SK-N-SH (cell line): ENCODE measurements around the gene C5orf63.

Source experiments
- CHD2 ChIP-seq: fragments of 150-350 bp; IDR thresholded peaks from 2 replicates; pipeline ENCODE4 v1.6.1; 2018; ENCODE audit warnings: low read length; ENCODE audit not compliant: partially characterized antibody
- CTCF ChIP-seq: fragments of 200-600 bp; sonication (generic); IDR thresholded peaks from 2 replicates; pipeline ENCODE4 v1.6.1; 2017; ENCODE audit warnings: antibody characterized with exemption, mild to moderate bottlenecking, moderate library complexity
- ELF1 ChIP-seq: IDR thresholded peaks from 2 replicates; pipeline ENCODE4 v1.4.0; 2012
- JUND ChIP-seq: IDR thresholded peaks from 2 replicates; pipeline ENCODE4 v1.4.0; 2012
- POLR2AphosphoS5 ChIP-seq: IDR thresholded peaks from 2 replicates; pipeline ENCODE4 v1.6.1; 2012; ENCODE audit warnings: low read depth, low read length
- RAD21 ChIP-seq: IDR thresholded peaks from 2 replicates; pipeline ENCODE4 v1.6.1; 2012; ENCODE audit warnings: mild to moderate bottlenecking, low read length
- REST ChIP-seq: IDR thresholded peaks from 2 replicates; pipeline ENCODE4 v1.6.1; 2012; ENCODE audit warnings: mild to moderate bottlenecking, low read depth, low read length, moderate library complexity
- SIN3A ChIP-seq: IDR thresholded peaks from 2 replicates; pipeline ENCODE4 v1.6.1; 2012; ENCODE audit warnings: low read depth, mild to moderate bottlenecking, low read length, moderate library complexity, borderline replicate concordance
- SMC3 ChIP-seq: IDR thresholded peaks from 2 replicates; pipeline ENCODE4 v1.6.1; 2012; ENCODE audit warnings: low read depth, low read length, improper control_type of control experiment
- TAF1 ChIP-seq: IDR thresholded peaks from 2 replicates; pipeline ENCODE4 v1.6.1; 2012; ENCODE audit warnings: low read depth, mild to moderate bottlenecking, low read length, moderate library complexity, borderline replicate concordance
- TCF12 ChIP-seq: IDR thresholded peaks from 2 replicates; pipeline ENCODE4 v1.4.0; 2012
- ZBTB33 ChIP-seq: IDR thresholded peaks from 2 replicates; pipeline ENCODE4 v1.4.0; 2012; ENCODE audit warnings: low read depth, borderline replicate concordance
- TF ChIP-seq, protein P1 (sequence below): IDR thresholded peaks from 2 replicates; pipeline ENCODE4 v1.4.0; 2012; ENCODE audit warnings: low read depth, borderline replicate concordance
- TF ChIP-seq, protein P2 (sequence below): IDR thresholded peaks from 2 replicates; pipeline ENCODE4 v1.4.0; 2012; ENCODE audit warnings: low read depth

DNA sequence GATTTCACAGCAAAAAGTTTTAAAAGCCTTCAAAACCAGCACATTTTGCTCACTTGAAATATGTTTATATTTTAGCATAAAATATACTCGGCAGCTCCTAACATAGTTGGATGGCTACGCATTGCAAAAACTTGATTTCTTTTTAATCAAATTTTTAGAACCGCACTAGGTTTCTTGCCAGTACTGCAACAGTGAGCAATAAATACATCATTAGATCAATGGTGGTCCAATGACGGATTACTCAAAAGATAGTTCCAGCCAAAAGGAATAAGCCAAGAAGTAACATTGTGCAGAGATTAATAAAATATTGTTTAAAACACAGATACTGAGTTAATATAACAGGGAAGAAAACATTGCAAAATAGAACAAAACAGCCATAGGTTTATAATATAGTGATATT lies 48.5 kb downstream of the C5orf63 start:
- TF ChIP-seq RAD21 (no peak), SMC3 (no peak), CHD2 (no peak), ELF1 (no peak), CTCF (no peak), SIN3A (no peak), POLR2AphosphoS5 (no peak), REST (no peak), JUND (no peak), TAF1 (no peak), ZBTB33 (no peak), TCF12 (no peak)
- TF ChIP-seq, protein P1, sequence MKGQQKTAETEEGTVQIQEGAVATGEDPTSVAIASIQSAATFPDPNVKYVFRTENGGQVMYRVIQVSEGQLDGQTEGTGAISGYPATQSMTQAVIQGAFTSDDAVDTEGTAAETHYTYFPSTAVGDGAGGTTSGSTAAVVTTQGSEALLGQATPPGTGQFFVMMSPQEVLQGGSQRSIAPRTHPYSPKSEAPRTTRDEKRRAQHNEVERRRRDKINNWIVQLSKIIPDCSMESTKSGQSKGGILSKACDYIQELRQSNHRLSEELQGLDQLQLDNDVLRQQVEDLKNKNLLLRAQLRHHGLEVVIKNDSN: no peak
- TF ChIP-seq, protein P2, sequence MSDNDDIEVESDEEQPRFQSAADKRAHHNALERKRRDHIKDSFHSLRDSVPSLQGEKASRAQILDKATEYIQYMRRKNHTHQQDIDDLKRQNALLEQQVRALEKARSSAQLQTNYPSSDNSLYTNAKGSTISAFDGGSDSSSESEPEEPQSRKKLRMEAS: no peak
